Measurements from ENCODE around the gene PRR11.
"Not testable (repeated sequence)": the region's sequence is repeated elsewhere in the genome, so short reads cannot be mapped to it uniquely, and the experiment has no call there.

PRR11 gene

DNA sequence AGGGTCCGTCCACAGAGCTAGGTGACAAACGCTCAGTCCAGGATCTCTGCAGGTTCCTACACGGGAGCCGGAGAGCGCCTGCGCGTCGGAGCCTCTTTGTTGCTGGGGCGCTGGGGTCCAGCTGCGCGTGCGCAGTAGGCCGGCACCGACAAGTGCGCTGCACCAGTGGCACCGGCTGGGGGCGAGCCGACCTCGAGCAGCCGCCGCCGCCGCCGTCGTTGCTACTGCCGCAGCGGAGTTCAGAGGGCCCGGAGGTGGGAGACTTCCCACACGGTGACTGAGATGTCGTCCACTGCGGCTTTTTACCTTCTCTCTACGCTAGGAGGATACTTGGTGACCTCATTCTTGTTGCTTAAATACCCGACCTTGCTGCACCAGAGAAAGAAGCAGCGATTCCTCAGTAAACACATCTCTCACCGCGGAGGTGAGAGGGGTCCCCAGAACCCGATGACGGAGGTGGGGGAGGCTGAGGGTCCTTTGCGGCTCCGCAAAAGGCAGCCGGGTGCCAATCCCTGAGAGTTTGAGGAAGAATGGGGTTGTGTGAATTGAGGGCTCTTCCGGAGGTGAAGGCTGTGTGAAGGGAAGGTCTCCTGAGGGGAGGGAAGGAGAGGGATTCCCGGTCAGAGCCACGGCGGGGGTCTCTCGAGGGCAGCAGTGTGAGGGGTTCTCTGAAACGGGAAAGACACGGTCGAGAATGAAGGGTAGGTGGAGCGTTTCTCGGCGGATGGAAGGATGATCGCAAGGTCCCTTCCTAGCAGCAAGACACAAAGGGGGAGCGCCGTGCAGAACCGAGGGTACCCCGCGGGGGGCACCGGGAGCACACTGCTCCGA is 65.0 kb downstream of the PRR11 start, which contains the start of gene GDPD1:
TSS of gene GDPD1 (plus strand) at position 184 of the 831 bp plus-strand sequence. CDS start at position 283, 99 bp downstream.
- DNase-seq, result peak; percentile 88

- DNase-seq, result no peak
Observed at GRCh38 chr17:59221159-59221847, 65.8 kb downstream of the PRR11 start.

GRCh38 chr17:59223813-59224212 is 68.3 kb downstream of the PRR11 start:
- no peak for DNase-seq

GRCh38 chr17:59228588-59228987 is 73.0 kb downstream of the PRR11 start:
- DNase-seq, result not testable (repeated sequence)

- no peak for DNase-seq
Observed at GRCh38 chr17:59230764-59231163, 75.2 kb downstream of the PRR11 start.

DNA sequence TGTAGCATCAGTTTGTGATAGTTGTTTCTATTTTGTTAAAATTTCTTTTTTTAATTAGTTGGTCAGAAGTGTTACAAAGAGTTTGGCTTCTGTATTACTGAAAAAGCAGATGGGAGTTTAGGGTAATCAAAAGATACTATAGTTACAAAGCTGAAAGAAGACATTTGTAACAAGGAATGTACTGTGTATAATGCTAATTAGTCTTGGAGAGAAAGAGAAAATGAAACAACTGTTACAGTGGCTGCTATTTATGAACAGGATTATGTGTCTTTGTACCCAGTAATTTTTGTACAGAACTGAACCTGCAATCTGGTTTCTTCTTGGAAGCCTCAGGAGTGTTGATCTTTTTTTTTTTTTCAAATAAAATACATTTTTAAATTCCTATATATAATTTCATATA is 79.1 kb downstream of the PRR11 start:
- DNase-seq, result no peak

- no peak for DNase-seq
Observed at GRCh38 chr17:59238906-59239305, 83.4 kb downstream of the PRR11 start.

DNA sequence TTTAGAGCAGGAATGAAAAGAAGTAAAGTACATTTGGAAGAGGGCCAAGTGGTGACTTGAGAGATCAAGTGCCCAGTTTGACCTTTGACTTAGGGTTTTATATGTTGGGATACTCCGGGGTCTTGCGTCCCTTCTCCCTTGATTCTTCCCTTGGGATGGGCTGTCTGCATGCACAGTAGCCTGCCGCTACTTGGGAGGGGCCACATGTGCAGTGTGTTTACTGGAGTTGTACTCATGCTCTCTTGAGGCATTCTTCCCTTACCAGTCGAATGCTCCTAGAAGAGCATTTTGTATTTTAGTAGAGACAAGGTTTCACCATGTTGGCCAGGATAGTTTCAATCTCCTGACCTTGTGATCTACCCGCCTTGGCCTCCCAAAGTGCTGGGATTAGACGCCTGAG is 88.5 kb downstream of the PRR11 start:
- no peak for DNase-seq
